DND-41 (cell line): Measurements from ENCODE around the gene KRT2.

Source experiments
- EZH2 ChIP-seq: IDR thresholded peaks from 3 replicates; pipeline ENCODE4 v1.6.1; 2012; ENCODE audit warnings: borderline replicate concordance, low read depth, mild to moderate bottlenecking, moderate library complexity, low read length, inconsistent platforms; ENCODE audit not compliant: severe bottlenecking
- TF ChIP-seq, protein P1 (sequence below): IDR thresholded peaks from 2 replicates; pipeline ENCODE4 v1.5.1; 2012; ENCODE audit warnings: borderline replicate concordance, low read length, moderate library complexity, mild to moderate bottlenecking; ENCODE audit not compliant: poor library complexity, severe bottlenecking; ENCODE audit errors: extremely low read depth

DNA sequence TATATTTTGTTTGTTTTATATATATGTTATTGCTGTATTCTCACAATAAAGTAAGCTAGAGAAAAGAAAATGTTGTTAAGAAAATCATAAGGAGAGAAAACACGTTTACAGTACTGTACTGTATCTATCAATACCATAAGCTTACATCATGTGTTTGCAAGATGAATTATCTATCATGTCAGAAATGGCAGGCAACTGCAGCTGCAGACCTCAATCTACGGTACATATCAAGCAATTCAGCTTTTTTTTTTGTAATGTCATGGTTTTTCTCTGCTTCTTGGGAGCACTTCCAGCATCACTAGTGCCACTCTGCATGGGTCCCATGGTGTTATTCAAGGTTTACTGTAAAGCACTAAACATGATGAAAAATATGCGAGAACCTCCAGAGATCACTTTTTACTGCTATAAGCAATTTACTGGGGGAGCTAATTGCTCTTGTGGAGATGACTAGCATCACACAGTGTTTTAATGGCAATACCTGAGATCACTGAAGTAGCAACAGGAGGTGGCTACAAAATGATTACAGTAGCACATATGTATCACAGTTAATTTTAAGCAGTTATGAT, 9.0 kb upstream of the KRT2 start:
- TF ChIP-seq, protein P1, sequence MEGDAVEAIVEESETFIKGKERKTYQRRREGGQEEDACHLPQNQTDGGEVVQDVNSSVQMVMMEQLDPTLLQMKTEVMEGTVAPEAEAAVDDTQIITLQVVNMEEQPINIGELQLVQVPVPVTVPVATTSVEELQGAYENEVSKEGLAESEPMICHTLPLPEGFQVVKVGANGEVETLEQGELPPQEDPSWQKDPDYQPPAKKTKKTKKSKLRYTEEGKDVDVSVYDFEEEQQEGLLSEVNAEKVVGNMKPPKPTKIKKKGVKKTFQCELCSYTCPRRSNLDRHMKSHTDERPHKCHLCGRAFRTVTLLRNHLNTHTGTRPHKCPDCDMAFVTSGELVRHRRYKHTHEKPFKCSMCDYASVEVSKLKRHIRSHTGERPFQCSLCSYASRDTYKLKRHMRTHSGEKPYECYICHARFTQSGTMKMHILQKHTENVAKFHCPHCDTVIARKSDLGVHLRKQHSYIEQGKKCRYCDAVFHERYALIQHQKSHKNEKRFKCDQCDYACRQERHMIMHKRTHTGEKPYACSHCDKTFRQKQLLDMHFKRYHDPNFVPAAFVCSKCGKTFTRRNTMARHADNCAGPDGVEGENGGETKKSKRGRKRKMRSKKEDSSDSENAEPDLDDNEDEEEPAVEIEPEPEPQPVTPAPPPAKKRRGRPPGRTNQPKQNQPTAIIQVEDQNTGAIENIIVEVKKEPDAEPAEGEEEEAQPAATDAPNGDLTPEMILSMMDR = no peak
- TF ChIP-seq EZH2 = no peak
